HG03139 (cell line): ENCODE results near the gene CNIH2.
A peak's percentile ranks its signal among the peaks of the same experiment; 100 is the strongest.

Experiments
- ATAC-seq: cut with Tn5 transposase; IDR thresholded peaks from one replicate; pipeline ENCODE4 v1.9.1; 2021; ENCODE audit not compliant: unreplicated experiment

CNIH2 gene

DNA sequence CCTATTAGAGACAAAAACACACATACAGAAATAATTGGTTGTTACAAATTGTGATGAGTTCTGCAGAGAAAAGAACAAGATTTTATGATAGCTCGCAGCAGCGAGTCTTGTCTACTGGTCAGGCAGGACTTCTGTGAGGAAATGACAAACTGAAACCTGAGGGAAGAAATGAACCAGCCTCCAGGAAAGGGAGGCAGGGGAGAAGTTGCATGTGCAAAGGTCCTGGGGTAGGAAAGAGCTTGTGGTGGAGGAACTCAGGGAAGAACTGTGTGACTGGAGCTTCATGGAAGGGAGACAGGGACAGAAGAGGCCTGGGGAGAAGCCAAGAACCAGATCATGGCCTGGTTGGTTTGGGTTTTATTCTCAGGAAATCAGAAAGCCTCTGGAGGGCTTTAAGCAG is 18.8 kb upstream of the CNIH2 start:
- ATAC-seq = no peak

DNA sequence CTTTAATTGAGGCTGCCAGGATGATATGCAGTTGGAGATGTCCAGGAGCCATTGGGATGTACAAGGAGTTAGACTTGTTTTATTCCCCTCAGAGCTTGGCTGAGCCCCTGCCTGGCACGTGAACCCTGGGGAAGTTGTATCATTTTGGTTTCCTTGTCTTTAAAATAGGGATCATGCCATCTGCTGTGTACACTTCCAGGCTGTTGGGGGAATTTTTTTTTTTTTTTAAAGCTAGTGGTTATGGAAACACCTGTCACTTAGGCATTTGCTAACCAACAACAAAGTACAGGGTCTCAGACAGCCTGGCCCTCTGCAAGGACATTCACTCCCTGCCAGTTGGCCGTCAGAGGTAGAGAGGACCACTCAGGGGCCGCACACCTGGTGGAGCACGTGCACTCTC is 18.0 kb upstream of the CNIH2 start:
- ATAC-seq = no peak

DNA sequence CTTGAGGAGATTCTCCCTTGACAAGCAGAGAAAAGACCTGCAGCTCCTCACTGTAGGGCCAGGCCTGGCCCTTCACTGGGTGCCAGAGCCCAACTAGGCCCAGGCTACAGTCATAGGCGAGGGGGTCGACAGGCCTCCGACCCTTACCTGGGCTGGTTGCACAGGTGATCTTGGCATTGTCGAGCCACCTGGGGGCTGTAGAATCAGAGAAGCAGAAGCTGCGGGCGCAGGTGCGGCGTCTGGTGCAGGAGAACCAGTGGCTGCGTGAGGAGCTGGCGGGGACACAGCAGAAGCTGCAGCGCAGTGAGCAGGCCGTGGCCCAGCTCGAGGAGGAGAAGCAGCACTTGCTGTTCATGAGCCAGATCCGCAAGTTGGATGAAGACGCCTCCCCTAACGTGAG is 16.4 kb upstream of the CNIH2 start:
- no peak for ATAC-seq

DNA sequence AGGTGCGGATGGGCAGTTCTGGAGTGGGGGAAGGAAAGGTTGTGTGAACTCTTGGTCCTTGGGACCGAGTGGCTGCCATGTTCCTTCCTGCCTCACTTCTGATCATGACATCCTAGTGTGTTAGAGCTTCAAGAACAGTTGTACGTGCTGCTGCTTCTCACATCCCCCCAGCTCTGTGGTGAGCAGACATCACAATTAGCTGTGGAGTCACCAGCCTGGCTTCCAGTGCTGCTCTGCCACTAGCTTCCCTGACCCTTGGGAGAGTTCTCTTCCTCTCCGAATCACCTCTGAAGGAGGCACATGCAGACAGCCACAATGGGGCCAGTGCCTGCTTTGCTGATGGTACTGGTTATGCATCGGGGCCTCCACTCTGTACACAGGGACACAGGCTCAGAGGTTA is 15.8 kb upstream of the CNIH2 start:
- no peak for ATAC-seq

DNA sequence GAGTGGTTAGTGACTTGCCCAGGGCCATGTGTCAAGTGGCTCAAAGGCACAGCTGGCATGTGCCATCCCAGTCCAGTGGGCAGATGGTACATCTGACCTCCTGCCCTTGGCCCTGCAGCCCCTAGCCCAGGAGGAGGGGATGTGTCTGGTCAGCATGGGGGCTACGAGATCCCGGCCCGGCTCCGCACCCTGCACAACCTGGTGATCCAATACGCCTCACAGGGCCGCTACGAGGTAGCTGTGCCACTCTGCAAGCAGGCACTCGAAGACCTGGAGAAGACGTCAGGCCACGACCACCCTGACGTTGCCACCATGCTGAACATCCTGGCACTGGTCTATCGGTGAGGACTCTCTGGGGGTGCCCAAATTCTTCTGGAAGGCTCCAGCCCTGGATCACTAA is 15.3 kb upstream of the CNIH2 start:
- ATAC-seq = no peak

DNA sequence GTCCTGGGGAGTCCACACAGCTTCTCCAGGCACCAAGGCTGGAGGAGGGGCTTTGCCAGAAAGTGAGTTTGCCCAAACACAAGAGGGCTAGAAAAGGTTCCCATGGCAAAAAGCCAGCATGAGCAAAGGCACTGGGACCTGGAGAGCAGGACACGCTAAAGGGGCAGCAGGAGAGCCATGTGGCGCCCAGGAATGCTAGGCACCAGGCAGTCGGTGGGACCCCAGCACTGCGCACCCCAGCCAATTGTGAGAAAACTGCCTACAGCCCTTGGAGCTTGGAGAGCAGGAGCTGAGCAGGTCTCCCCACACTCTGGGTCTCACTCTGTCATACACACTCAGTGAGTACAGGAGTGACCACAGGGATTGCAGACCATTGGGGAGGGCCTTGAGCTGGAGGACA is 14.7 kb upstream of the CNIH2 start:
- no peak for ATAC-seq

DNA sequence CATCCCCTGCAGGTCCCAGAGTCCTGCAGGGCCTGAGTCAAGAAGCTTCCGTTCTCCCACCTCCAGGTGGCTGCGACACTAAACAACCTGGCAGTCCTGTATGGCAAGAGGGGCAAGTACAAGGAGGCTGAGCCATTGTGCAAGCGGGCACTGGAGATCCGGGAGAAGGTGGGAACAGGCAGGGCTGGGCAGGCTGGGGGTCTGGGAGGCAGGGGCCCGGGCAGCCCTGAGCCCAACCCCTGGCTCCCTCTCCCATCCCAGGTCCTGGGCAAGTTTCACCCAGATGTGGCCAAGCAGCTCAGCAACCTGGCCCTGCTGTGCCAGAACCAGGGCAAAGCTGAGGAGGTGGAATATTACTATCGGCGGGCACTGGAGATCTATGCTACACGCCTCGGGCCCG is 14.2 kb upstream of the CNIH2 start:
- no peak for ATAC-seq

DNA sequence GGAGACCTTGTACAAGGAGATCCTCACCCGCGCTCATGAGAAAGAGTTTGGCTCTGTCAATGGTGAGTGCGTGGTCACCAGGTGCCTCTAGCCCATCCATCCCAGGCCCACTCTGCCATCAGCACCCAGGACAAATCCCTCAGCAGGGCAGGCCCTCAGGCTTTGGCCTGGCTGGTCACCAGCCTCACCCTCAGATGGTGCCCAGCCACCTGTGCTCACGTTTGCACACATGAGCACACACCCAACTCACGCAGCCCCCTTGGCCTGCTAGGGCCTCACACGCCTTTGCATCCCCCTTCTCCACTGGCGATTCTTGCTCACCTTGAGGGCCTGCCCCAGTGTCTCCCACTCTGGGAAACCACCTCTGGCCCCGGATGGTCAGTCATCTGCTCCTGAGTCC is 13.6 kb upstream of the CNIH2 start:
- no peak for ATAC-seq

DNA sequence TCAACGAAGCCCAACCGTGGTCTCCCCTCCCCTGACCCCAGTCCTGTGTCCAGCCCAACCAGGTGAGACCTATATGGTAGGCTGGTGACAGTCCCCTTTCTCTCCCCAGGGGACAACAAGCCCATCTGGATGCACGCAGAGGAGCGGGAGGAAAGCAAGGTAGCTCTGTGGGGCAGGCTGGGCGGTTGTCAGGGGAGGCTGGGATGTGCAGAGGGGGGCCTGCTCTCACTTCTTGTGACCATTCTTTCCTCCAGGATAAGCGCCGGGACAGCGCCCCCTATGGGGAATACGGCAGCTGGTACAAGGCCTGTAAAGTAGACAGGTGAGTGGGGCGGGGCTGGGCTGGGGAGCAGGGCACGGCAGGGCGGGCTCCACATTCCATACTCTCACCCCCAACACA is 13.1 kb upstream of the CNIH2 start:
- no peak for ATAC-seq

DNA sequence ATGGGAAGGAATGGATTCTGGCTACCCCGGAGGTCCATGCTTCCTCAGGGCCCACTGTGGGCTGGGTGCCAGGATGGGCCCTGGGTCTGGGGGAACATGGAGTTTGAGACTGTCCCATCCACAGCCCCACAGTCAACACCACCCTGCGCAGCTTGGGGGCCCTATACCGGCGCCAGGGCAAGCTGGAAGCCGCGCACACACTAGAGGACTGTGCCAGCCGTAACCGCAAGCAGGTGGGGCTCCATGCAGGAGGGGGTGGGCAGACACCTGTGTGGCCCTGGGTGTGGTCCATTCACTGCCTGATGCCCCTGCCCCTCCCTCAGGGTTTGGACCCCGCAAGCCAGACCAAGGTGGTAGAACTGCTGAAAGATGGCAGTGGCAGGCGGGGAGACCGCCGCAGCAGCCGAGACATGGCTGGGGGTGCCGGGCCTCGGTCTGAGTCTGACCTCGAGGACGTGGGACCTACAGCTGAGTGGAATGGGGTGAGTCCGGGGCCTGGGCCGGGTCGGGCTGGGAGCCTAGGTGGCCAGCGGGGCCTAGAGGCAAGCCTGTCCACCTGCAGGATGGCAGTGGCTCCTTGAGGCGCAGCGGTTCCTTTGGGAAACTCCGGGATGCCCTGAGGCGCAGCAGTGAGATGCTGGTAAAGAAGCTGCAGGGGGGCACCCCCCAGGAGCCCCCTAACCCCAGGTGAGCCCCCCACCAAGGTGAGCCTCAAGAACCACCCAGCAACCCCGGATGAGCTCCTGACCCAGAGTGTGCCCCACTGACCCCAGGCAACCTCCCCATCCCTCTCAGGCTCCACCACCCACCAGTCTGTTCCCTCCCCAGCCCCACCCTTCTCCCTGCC is 12.2 kb upstream of the CNIH2 start:
- no peak for ATAC-seq

DNA sequence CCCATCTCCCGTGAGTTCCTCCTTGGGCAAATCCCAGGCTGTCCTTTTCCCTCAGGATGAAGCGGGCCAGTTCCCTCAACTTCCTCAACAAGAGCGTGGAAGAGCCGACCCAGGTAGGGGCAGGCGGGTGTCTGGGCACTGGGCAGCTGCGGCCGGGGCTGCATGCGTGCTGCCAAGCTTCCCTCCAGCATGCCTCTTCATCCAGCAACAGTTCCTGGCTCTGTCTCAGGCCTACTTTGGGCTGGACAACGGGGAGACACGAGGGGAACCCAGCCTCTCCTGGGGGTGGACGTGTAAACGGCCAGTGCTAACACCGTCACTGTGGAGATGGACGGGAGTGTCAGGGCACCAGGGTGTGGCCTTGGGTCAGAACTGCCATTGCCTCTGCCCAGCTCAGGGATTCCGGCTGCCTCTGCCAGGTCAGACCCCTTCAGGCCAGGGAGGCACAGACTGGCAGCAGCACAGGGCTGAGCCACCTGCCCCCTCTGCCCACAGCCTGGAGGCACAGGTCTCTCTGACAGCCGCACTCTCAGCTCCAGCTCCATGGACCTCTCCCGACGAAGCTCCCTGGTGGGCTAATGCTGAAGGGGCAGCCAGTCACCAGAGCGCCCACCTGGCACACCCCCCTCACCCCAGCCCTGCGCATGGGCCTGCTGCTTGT is 11.5 kb upstream of the CNIH2 start:
- ATAC-seq = no peak

DNA sequence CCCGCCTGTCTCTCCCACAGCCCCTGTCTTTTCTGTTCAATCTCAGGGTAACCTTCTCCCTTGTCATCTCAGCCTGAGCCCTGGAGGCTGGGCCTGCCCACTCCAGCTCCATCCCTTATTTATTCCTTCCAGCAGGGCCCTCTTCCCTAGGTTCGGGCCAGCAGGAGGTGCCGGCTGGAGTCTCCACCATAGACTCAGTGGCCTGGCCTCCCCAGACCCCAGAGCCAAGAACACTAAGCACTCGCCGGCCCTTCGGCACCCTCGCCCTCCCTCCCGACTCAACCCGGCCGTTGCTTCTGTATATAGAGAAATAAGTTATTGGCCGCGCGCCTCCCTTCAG is 11.0 kb upstream of the CNIH2 start:
- ATAC-seq = no peak

DNA sequence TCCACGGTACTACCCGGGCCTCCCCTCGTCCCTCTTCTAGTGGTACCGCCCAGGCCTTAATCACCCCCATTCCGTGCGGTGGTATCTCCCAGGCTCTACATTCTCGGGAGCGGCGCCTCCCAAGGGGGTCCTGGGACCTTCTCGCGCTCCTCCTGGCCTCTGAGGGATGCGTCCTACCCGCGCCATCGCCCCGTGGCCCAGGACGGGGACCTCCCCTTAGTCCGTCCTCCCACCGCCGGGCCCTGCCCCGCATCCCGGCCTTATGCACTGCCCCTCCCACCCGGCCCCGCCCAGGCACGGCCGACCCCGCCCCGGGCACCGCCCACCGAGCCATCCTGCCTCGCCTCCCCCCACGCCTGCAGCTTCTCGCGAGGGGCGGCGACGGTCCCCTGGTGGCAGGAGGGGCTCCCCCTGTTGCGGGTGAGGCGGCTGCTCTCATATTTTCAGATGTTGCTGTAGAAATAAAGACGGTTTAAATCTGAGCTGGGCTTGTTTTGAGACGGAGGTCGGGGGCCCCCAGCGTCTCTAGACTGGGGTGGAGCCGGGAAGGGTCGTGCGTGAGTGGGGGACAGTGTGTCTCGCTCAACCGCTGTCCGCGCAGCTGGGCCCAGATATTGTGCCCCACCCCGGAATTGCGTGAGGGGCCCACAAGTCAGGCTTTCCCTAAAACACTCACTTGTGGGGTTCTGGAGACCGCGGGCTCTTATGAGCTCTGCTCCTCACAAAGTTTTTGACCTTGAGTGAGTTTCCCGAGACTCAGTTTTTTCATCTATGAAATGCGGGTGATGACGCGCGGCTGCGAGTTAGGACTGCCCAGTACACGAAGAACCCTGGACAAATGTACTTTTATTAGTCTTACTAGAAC is 10.4 kb upstream of the CNIH2 start:
- peak; percentile 31 for ATAC-seq

DNA sequence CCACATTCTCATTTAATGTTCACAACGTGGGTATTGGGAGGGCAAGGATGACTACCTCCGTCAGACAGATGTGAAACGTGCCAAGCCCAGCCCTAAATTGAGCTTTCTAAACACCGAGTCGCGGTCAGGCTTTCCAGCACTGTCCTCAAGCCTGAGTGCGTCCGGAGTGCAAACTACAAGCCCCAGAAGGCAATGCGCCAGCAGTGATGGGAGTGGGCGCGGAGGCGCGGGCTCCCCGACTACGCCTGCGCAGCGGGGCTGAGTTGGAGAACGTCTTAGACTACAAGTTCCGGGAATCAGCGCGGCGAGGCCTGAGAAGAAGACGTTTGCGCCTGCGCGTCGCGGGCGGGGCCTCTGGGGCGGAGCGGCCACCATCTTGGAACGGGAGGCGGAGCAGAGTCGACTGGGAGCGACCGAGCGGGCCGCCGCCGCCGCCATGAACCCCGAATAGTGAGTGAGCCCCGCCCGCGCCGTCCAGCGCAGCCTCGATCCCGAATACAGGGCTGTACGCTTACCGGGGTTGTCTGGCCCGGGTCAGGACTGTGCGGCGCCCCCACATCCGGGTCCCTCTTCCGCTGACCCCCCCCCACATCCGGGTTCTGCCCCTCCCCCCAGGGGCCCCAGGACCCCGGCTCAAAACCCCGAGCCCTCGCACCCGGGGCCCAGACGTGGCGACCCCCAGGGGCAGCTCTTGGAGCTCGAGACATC is 9.6 kb upstream of the CNIH2 start, which contains the start of gene RAB1B:
Gene RAB1B (plus strand): TSS at position 396 of the 708 bp plus-strand sequence. CDS start 41 bp downstream, at position 437.
- peak; percentile 78 for ATAC-seq

DNA sequence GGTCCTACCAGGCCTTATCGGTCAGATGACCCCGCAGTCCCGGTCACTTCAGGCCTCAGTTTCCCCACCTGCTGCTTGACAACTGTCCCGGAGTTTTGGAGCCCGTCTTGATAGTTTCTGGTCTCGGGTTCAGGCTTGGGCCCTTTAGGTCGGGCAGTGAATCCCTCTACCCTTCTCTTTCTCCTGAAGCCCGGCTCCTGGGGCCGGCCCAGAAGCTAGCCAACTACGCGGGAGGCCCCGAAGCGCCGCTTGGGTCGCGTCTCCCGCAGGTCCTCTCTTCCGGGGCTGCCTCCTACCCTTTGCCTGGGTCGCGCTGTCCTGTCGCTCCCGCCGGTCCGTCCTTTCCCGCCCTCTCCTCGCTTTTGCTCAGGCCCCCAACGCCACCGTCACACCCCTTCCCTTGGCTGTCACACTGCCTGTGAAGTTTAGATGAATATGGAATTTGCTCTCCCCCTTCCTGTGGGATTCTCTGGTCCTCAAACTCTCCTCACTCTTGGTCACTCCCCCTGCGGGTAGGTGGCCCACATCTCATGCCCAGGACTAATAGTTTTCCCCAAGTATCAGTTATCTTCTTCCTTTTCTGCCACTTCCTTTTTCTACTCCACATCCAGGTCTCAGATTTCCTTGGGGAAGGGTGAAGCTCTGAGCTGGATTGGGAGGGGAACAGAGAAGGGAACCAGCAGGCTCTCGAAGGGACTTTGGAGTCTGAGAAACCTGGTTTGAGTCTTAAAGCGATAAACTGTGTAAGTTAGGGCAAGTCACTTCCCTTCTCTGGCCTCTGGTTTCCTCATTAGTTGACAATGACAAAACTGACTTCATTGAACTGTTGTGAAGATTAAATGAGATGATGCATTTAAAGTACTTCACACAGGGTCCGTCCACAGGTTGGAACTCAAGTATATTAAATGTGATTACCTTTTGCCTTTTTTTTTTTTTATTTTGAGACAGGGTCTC is 8.7 kb upstream of the CNIH2 start:
- ATAC-seq = no peak

DNA sequence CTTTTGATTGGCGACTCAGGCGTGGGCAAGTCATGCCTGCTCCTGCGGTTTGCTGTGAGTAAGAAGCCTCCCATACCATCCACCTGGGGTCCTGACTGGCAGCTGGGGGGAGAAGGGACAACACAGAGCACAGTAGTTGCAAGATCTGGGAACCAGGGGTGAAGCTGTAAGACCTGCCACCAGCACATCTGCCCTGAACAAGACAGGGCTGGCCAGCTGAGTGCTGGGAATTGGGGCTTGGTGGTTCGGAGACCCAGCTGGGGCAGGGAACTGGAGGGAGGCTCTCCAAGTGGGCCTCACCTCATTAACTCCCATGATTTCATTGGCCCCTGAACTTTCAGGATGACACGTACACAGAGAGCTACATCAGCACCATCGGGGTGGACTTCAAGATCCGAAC is 6.2 kb upstream of the CNIH2 start:
- no peak for ATAC-seq

DNA sequence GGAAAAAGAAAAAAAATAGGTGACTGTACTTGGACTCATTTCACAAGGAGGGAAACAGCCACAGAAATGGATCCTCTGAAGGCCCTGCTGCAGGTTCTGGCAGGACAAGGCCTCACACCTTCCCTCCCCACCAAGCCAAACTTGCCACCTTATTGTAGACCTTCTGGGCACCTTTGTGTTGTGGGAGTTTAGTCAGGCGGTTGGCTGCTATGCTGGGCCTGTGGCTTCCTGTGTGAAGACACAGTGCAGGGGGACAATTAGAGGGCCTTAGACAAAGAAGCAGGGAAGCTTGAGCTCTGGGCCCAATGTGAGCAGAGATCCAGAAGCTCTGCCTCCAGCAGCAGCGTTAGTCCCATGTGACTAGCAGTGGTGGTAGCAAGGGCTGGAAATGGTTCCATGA is 5.4 kb upstream of the CNIH2 start:
- ATAC-seq = no peak

DNA sequence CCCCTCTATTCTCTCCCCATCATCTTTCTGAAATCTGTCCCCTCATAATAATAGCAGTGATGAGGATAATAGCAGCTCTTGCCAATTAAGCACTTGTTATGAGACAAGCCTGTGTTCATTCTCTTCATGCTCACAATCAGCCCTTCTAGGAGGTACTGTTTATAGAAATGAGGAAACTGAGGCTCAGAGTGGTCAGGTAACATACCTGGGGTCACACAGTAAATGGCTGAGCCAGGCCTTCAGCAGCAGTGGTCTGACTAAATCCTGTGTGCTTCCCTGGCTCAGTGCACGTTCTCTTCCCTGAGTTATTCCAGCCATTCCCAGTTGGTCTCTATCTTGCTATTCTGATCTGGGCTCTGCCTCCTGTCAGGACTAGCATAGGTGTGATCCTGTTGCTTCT is 3.8 kb upstream of the CNIH2 start:
- no peak for ATAC-seq

DNA sequence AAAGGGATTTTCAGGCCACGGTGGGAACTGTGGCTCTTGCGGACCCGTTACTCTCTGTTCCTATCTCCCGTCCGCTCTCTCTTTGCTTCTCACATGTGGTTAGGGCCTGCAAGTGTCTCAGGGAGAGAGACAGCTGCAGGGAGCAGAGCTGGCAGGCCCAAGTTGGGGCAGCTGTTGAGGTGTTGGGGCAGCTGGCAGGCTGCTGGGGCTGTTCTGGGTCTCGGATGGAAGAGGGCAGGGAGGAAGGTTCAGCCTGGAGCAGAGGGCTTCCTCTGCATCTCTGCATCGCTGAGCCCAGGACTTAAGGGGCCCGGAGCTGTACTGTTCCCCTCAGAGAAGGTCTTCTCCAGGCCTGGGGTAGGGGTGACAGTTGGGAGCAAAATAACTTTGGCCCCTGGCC is 2.6 kb upstream of the CNIH2 start:
- ATAC-seq = no peak

DNA sequence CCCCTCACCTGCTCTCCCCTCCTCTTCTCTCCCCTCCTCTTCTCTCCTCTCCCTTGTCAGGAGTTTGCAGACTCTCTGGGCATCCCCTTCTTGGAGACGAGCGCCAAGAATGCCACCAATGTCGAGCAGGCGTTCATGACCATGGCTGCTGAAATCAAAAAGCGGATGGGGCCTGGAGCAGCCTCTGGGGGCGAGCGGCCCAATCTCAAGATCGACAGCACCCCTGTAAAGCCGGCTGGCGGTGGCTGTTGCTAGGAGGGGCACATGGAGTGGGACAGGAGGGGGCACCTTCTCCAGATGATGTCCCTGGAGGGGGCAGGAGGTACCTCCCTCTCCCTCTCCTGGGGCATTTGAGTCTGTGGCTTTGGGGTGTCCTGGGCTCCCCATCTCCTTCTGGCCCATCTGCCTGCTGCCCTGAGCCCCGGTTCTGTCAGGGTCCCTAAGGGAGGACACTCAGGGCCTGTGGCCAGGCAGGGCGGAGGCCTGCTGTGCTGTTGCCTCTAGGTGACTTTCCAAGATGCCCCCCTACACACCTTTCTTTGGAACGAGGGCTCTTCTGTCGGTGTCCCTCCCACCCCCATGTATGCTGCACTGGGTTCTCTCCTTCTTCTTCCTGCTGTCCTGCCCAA is 1.9 kb upstream of the CNIH2 start:
- no peak for ATAC-seq
